ENCODE measurements around the gene SERPINB1. TPM values are rescaled to one million over a fixed set of nuclear protein-coding genes. Genes with fewer than 3 reads are reported as not detected.
A peak's percentile ranks its signal among the peaks of the same experiment; 100 is the strongest.
"Not testable (repeated sequence)": the region's sequence is repeated elsewhere in the genome, so short reads cannot be mapped to it uniquely, and the experiment has no call there.

SERPINB1 gene
- 2.3 TPM in 2 replicates for total RNA-seq (2014; rRNA removed; shearing (Covaris generic))

DNA sequence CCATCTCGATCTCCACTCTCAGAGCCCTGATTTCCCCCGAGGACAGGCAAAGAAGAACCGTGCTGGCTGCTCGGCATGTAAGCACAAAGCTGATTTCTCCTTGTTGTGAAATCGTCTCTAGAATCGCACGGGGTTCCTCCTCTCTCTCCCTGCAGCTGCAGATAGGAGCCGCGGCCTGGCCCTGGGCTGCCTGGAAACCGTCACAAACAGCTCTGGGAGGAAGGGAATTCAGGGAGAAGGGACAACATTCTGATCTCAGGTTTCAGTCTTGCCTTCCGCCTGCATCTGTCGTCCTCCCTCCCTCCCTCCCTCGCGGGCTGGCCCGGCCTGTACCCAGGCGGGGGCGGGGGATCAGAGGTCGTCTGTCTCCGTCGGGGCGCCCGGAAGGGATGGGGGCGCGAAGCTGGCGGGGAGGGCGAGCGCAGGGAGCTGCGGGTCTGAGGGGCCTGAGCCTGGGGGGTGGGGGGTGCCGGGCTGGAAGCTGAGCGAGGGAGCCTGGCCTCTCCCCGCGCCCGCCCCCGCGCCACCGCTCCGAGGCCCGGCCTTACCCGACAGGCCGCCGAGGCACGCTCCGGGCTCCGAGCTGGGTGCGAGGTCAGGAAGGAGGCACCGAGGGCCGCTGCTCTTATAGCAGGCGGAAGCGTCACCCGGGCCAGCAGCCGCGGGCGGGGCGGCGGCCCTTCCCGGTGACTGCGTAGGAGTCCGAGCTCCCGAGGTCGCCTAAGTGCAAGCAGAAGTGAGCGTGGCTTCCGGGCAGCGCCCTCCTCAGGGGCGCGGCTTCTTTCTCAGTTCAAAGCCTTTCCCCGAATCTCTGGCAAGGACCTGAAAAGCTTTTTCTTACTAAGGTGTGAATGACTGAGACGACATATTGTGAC lies at the start of gene SERPINB1:
TSS of gene SERPINB1 (minus strand) at position 600 of the 875 bp plus-strand sequence. CDS start 1,277 bp downstream, outside the sequence.
- peak; percentile 80 to 86 for DNase-seq
- Histone ChIP-seq H3K4me1 (0 out of 2 replicates have a peak, but pooled peaks cover 3% of the 10 kb centered on the region), H3K4me3 (peak within 1 kb of the TSS; percentile 52), H3K27me3 (no peaks in the 10 kb centered on the region), H3K36me3 (no peaks in the 10 kb centered on the region), H3K9me3 (replicated peaks) (no peaks in the 10 kb centered on the region), H3K27ac (peak within 1 kb of the TSS; percentile 46)

DNA sequence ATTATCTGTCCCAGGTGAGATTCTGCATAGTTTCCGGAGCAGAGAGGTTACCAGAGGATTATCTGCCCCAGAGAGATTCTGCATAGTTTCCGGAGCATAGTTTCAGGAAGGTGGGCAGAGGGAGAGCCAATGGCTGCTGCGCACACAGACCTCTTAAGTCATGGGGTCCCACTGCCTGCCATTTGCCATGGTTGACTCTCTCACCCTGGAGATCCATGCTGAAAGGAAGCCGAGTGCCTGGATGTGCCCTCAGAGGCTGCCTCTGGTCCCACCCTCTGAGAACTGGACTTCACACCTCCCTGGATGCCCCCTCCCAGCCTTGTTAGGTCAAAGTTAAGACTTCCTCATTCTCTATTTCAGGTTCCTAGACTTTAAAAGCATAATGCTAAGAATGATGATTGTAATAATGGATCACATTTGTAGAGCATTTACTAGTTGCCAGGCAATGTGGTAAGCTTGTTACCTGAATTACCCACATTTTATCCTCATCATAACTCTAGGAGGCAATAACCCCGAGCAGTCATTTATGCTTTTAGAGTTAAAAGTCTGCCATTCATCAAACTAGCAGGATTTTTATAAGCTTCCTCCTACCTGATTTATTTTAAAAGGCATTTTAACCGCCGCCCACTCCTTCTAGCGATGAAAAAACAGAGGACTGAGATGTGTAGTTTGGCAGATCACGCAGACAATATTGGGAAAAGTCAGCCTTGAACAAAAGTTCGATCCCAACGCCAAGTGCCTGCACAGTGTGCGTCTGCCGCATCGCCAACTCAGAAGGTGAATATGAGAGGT lies 49.5 kb upstream of the SERPINB1 start:
- no peaks in the 10 kb centered on the region for H3K4me1 ChIP-seq
- H3K9me3 ChIP-seq (replicated peaks), result no peaks in the 10 kb centered on the region
- H3K27me3 ChIP-seq, result no peaks in the 10 kb centered on the region
- peak overlapping the region; percentile 23 for H3K4me3 ChIP-seq
- DNase-seq, result no peak
- no peak overlapping the region for H3K27ac ChIP-seq
- no peaks in the 10 kb centered on the region for H3K36me3 ChIP-seq

GRCh38 chr6:2885967-2886735 lies 44.5 kb upstream of the SERPINB1 start:
- H3K9me3 ChIP-seq (replicated peaks), result no peaks in the 10 kb centered on the region
- H3K27me3 ChIP-seq, result no peaks in the 10 kb centered on the region
- H3K27ac ChIP-seq, result no peak overlapping the region
- no peaks in the 10 kb centered on the region for H3K4me1 ChIP-seq
- no peak overlapping the region for H3K4me3 ChIP-seq
- DNase-seq, result no peak
- H3K36me3 ChIP-seq, result no peaks in the 10 kb centered on the region

GRCh38 chr6:2884804-2885203 lies 43.1 kb upstream of the SERPINB1 start:
- Histone ChIP-seq H3K4me1 (no peaks in the 10 kb centered on the region), H3K27ac (no peak overlapping the region), H3K4me3 (no peak overlapping the region), H3K27me3 (no peaks in the 10 kb centered on the region), H3K36me3 (no peaks in the 10 kb centered on the region), H3K9me3 (replicated peaks) (no peaks in the 10 kb centered on the region)
- no peak for DNase-seq

- Histone ChIP-seq H3K9me3 (replicated peaks) (no peaks in the 10 kb centered on the region), H3K4me1 (no peaks in the 10 kb centered on the region), H3K36me3 (no peaks in the 10 kb centered on the region), H3K27me3 (no peaks in the 10 kb centered on the region), H3K27ac (no peak overlapping the region), H3K4me3 (no peak overlapping the region)
- DNase-seq, result no peak
Observed at GRCh38 chr6:2883673-2884072, 42.0 kb upstream of the SERPINB1 start.

DNA sequence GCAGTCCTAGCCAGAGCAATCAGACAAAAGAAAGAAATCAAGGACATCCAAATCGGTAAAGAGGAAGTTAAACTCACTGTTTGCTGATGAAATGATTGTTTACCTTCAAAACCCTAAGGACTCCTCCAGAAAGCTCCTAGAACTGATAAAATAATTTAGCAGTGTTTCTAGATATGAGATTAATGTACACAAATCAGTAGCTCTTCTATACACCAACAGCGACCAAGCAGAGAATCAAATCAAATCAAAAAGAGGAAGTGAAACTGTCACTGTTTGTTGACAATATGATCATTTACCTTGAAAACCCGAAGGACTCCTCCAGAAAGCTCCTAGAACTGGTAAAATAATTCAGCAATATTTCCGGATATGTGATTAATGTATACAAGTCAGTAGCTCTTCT lies 39.8 kb upstream of the SERPINB1 start:
- peaks cover 16% of the 10 kb centered on the region for H3K4me1 ChIP-seq
- no peak overlapping the region for H3K4me3 ChIP-seq
- H3K27me3 ChIP-seq, result no peaks in the 10 kb centered on the region
- H3K36me3 ChIP-seq, result no peaks in the 10 kb centered on the region
- DNase-seq, result no peak
- H3K9me3 ChIP-seq (replicated peaks), result no peaks in the 10 kb centered on the region
- no peak overlapping the region for H3K27ac ChIP-seq

- not testable (repeated sequence) for H3K9me3 ChIP-seq (replicated peaks); DNase-seq; H3K4me3 ChIP-seq
Observed at GRCh38 chr6:2880156-2880555, 38.5 kb upstream of the SERPINB1 start.

DNA sequence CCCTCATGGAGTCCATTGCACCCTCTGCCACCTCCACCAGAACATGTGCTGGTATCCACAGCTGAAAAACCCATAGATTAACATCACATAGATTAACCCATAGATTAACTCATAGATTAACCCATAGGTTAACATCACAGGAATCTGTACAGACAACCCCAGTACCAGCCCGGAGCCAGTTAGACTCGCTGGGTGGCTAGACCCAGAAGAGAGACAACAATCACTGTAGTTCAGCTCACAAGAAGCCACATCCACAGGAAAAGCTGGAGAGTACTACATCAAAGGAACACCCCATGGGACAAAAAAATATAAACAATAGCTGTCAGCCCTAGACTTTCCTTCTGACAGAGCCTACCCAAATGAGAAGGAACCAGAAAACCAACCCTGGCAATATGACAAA lies 36.3 kb upstream of the SERPINB1 start:
- H3K4me1 ChIP-seq, result peaks cover 17% of the 10 kb centered on the region
- no peak overlapping the region for H3K4me3 ChIP-seq

More at GRCh38 chr6:2880156-2880555, 38.5 kb upstream of the SERPINB1 start:
- not testable (repeated sequence) for H3K27me3 ChIP-seq, H3K36me3 ChIP-seq, H3K27ac ChIP-seq
- H3K4me1 ChIP-seq, result peaks cover 17% of the 10 kb centered on the region

DNA sequence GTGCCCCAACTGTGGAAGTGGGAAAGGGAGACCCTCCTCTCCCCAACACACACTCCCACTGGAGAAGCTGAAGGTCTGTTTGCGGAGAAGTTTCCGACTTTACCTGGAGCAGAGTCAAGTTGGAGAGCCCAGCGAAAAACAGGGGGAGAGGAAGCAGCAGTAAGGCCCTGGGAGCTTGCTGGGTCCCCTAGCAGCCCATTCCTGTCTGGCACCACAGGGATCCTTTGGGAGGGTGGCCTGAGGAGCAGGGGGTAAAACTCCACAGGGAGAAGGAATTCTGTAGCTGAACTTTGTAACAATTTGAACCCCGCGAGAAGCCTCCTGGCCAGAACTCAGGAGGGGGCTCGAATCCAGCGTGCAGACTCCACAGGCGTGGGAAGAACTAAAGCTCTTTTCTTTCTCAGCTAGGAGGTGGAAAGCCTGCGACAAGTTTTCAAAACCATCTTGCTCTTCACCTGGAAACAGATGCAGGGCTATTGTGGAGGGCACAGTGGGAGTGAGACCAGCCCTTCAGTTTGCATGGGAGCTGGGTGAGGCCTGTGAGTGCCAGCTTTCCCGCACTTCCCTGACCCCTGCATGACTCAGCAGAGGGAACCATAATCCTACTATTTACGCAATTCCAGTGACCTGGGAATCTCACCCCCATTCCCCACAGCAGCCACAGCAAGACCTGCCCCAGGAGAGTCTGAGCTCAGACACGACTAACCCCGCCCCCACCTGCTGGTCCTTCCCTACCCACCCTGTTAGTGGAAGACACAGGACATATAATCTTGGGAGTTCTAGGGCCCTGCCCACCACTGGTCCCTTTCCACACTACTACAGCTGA lies 35.6 kb upstream of the SERPINB1 start:
- H3K27me3 ChIP-seq, result no peaks in the 10 kb centered on the region
- H3K9me3 ChIP-seq (replicated peaks), result no peaks in the 10 kb centered on the region
- peak overlapping the region; percentile 15 for H3K4me3 ChIP-seq
- H3K36me3 ChIP-seq, result no peaks in the 10 kb centered on the region
- peaks cover 17% of the 10 kb centered on the region for H3K4me1 ChIP-seq
- peak; percentile 23 to 47 for DNase-seq
- H3K27ac ChIP-seq, result peak overlapping the region; percentile 93

More for the DNA sequence above, 36.3 kb upstream of the SERPINB1 start:
- H3K27ac ChIP-seq, result no peak overlapping the region; the same call in 1 of the 2 replicates
- no peaks in the 10 kb centered on the region for H3K36me3 ChIP-seq
- H3K9me3 ChIP-seq (replicated peaks), result no peaks in the 10 kb centered on the region
- DNase-seq, result no peak
- no peaks in the 10 kb centered on the region for H3K27me3 ChIP-seq

DNA sequence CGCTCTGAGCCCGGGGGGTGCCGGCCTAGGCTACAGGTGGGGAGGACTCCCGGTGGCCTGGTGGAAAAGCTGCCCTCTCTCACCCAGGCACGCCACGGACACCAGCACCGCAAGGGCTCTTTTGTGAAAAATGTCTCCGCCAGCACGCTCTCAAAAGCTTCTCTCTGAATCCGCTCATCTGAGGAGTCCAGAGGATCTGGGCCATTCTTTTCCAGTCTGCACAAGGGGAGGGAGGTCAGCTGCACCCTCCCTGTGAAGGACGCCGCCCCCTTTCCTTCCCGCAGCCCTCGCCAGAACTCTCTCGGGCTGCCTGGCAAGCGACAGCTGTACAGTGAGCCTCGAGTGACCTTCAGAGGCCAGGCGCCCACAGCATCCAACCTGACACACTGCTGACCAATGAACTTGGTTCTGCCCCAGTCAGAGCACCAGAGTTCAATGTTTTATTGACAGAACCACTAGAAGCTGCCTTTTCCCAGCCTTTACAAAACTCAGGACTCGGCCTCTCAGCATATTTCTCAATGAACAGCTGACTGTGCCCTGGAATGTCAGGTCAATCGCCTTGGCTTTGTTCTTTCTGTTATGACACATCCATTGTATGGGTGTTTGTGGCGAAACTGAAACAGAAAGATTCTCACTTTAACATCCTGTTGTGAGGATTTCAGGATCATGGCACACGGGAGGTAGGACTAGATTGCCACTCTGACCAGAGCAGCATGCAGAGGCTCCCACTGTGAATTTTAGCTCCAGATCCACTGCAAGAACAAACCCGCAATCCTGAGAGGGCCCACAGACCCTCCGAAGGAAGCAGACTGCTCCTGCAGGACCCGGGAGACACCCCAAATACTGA lies 34.8 kb upstream of the SERPINB1 start:
- H3K4me3 ChIP-seq, result peak overlapping the region; percentile 15

DNA sequence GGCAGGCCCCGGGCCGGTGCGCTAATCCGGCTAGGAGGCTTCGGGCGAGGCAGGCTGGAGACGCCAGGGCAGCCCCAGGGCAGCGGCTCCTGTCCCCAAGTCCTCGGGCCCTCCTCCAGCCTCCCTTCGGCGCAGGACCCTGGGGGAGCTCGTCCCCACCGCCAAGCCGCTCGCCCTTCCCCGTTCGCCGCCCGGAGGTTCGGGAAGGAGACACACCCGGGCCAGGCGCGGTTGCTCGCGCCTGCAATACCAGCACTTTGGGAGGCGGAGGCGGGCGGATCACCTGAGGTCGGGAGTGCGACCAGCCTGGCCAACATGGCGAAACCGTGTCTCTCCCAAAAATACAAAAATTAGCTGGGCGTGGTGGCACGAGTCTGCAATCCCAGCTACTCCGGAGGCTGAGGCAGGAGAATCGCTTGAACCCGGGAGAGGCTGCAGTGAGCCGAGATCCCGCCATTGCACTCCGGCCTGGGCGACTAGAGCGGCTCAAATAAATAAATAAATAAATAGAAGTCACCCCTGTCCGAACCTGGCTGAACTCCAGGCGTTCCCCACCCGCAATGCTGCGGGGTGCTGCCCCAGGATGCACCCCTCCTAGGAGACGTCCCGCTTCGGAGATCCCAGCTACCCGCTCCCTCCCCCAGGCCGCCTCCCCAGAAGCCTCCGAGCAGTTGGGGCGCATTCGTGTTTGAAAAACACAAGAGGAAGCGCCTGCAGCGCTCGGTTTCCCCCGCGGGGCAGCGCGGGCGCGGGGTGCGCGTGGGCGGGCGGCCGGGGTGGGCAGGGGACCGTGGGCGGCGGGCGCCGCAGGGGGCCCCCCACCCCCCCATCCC lies 33.9 kb upstream of the SERPINB1 start:
- no peak for DNase-seq

More for the DNA sequence above, 34.8 kb upstream of the SERPINB1 start:
- Histone ChIP-seq H3K27ac (peak overlapping the region; percentile 93), H3K4me1 (peaks cover 17% of the 10 kb centered on the region), H3K27me3 (no peaks in the 10 kb centered on the region), H3K36me3 (no peaks in the 10 kb centered on the region), H3K9me3 (replicated peaks) (0 out of 2 replicates have a peak, but pooled peaks cover 2% of the 10 kb centered on the region)
- DNase-seq, result peak; percentile 79 to 81

DNA sequence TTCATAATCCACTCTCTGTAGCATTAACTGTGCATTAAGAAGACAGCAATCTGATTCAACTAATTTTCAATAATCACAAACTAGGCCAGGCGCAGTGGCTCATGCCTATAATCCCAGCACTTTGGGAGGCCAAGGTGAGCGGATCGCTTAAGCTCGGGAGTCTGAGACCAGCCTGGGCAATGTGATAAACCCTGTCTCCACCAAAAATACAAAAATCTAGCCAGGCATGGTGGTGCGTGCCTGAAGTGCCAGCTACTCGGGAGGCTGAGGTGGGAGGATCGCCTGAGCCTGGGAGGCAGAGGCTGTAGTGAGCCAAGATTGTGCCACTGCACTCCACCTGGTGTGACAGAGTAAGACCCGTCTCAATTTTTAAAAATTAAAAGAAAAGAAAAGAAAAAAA lies 32.0 kb upstream of the SERPINB1 start:
- Histone ChIP-seq H3K27me3 (no peaks in the 10 kb centered on the region), H3K36me3 (no peaks in the 10 kb centered on the region), H3K27ac (no peak overlapping the region), H3K4me3 (no peak overlapping the region), H3K9me3 (replicated peaks) (0 out of 2 replicates have a peak, but pooled peaks cover 2% of the 10 kb centered on the region), H3K4me1 (peaks cover 17% of the 10 kb centered on the region)
- no peak for DNase-seq

More for the DNA sequence above, 33.9 kb upstream of the SERPINB1 start:
- 0 out of 2 replicates have a peak, but pooled peaks cover 2% of the 10 kb centered on the region for H3K9me3 ChIP-seq (replicated peaks)
- H3K27me3 ChIP-seq, result no peaks in the 10 kb centered on the region
- no peak overlapping the region for H3K4me3 ChIP-seq
- no peak overlapping the region for H3K27ac ChIP-seq
- no peaks in the 10 kb centered on the region for H3K36me3 ChIP-seq
- H3K4me1 ChIP-seq, result peaks cover 17% of the 10 kb centered on the region

Measured in SJCRH30 (cell line).